ENCODE data around the gene PDXP.

- TF ChIP-seq POLR2A (IDR thresholded peaks at IDR 0.05): no peak
- no peak for TF ChIP-seq CTCF (IDR thresholded peaks at IDR 0.05)
Observed at GRCh38 chr22:37690407-37690806, 31.9 kb downstream of the PDXP start.

Measured in esophagus squamous epithelium (tissue), 4 donors.